ENCODE data around the gene KRT9. TPM values are rescaled to one million over a fixed set of nuclear protein-coding genes. Genes with fewer than 3 reads are reported as not detected.
"Not testable (repeated sequence)": the region's sequence is repeated elsewhere in the genome, so short reads cannot be mapped to it uniquely, and the experiment has no call there.

KRT9 gene, protein sequence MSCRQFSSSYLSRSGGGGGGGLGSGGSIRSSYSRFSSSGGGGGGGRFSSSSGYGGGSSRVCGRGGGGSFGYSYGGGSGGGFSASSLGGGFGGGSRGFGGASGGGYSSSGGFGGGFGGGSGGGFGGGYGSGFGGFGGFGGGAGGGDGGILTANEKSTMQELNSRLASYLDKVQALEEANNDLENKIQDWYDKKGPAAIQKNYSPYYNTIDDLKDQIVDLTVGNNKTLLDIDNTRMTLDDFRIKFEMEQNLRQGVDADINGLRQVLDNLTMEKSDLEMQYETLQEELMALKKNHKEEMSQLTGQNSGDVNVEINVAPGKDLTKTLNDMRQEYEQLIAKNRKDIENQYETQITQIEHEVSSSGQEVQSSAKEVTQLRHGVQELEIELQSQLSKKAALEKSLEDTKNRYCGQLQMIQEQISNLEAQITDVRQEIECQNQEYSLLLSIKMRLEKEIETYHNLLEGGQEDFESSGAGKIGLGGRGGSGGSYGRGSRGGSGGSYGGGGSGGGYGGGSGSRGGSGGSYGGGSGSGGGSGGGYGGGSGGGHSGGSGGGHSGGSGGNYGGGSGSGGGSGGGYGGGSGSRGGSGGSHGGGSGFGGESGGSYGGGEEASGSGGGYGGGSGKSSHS
- under 1 TPM in 2 of 9 donors, not detected in 7; 0.14 to 0.32 TPM for total RNA-seq
- 1 to 10 TPM in 1 of 3 donors, under 1 TPM in 1, not detected in 1; 0.61 to 2.1 TPM for polyA plus RNA-seq
- long read RNA-seq, donor 1, result 0 reads
- long read RNA-seq, donor 2, result 0 reads
- long read RNA-seq, donor 3, result 0 reads
- long read RNA-seq, donor 4, result 0 reads
- long read RNA-seq, donor 5, result 0 reads
- long read RNA-seq, donor 6, result 0 reads
- long read RNA-seq, donor 7, result 0 reads
- long read RNA-seq, donor 8, result 0 reads
- long read RNA-seq, donor 9, result 0 reads
- long read RNA-seq, donor 10, result 0 reads

DNA sequence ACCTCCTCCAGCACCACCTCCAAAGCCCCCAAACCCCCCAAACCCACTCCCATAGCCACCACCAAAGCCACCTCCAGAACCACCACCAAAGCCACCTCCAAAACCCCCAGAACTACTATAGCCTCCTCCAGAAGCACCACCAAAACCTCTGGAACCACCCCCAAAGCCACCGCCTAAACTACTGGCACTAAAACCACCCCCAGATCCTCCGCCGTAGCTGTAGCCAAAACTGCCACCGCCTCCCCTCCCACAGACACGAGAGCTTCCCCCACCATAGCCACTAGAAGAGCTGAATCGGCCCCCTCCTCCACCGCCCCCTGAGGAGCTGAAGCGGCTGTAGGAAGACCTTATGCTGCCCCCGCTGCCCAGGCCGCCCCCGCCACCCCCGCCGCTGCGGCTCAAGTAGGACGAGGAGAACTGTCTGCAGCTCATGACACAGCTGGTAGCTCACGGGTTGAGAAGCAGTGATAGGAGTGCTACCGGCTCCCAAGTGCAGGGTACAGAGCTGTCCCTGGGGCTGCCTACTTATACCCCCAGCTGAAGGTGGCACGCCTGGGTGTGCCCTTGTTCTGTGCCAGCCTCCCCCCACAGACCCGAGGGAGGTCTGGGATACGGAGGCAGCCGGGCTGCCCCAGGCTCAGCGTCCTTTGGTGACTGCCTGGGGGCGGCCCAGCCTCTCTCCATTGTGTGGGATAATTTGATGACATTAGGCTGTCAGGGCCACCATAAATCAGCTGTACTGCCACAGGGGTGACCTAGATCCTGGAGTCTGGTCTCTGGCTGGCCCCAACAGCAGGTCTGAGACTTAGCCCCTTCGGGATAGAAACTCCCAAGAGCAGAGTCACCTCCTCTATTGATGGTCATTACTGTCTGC lies at the start of gene KRT9:
KRT9 (minus strand) TSS at position 499 of the 874 bp plus-strand sequence; CDS start at position 432, 67 bp downstream.
- 56 to 62% (median 59%) methylated on average over 6 to 24 of the region's 24 CpGs for WGBS, 4 donors
- no peak within 1 kb of the TSS for H3K4me3 ChIP-seq
- no peak for DNase-seq
- intact Hi-C loops (cut with DNase I), result no loop called here
- no peaks in the 10 kb centered on the region for H3K9me3 ChIP-seq (replicated peaks in 1 of 3)
- no peaks in the 10 kb centered on the region for H3K4me1 ChIP-seq (replicated peaks in 1 of 2)
- TF ChIP-seq CTCF (IDR thresholded peaks at IDR 0.05), result no peak
- TF ChIP-seq POLR2A (IDR thresholded peaks at IDR 0.05), result no peak
- no peaks in the 10 kb centered on the region for H3K36me3 ChIP-seq (replicated peaks in 1 of 2)
- no peak within 1 kb of the TSS for H3K27ac ChIP-seq
- no peaks in the 10 kb centered on the region for H3K27me3 ChIP-seq

GRCh38 chr17:41621435-41621817 lies 49.6 kb upstream of the KRT9 start:
- H3K4me1 ChIP-seq (replicated peaks in 1 of 2); H3K9me3 ChIP-seq (replicated peaks in 1 of 3); H3K36me3 ChIP-seq (replicated peaks in 1 of 2); DNase-seq; H3K27ac ChIP-seq; intact Hi-C loops (cut with DNase I); H3K27me3 ChIP-seq; H3K4me3 ChIP-seq: not testable (repeated sequence)
- 85 to 91% (median 90%) methylated on average over 11 of the region's 11 CpGs for WGBS, 4 donors

- H3K9me3 ChIP-seq (replicated peaks in 1 of 3), result no peaks in the 10 kb centered on the region
- no peak overlapping the region for H3K4me3 ChIP-seq
- H3K36me3 ChIP-seq (replicated peaks in 1 of 2), result no peaks in the 10 kb centered on the region
- no peaks in the 10 kb centered on the region for H3K27me3 ChIP-seq
- 74 to 84% (median 81%) methylated on average over 13 to 21 of the region's 21 CpGs for WGBS, 4 donors
- intact Hi-C loops (cut with DNase I), result no loop called here
- no peaks in the 10 kb centered on the region for H3K4me1 ChIP-seq (replicated peaks in 1 of 2)
- no peak for TF ChIP-seq CTCF (IDR thresholded peaks at IDR 0.05)
- TF ChIP-seq POLR2A (IDR thresholded peaks at IDR 0.05), result no peak
- H3K27ac ChIP-seq, result no peak overlapping the region
- DNase-seq, result no peak
Observed at GRCh38 chr17:41620583-41621434, 49.0 kb upstream of the KRT9 start.

DNA sequence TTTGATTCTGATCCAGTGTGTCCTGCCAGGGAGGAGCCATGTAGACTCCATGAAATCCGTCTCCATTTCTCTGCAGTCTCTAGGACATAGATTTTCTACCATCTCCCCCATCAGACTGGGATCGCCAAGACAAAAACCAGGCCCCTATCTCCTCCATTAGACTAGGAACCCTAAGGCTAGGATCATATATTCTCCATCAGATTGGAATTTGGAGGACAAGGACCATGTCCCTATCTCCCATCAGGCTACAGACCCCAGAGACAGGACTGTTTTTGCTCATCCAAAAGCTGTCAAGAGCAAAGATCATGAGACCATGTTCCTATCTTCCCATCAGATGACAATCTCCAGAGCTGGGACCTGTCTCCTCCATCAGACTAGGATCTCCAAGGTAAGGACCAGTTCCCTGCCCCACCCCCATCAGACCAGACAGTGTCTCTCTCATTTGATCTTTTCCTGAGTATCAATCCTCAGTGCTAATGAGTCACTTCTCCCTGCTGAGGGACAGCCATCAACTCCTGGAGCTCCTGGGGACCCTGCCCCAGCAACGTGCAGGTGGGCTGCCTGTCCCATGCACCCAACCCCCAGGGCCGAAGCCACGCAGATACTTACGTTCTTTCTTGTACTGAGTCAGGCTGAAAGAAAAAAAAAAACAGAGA lies 48.2 kb upstream of the KRT9 start:
- H3K36me3 ChIP-seq (replicated peaks in 1 of 2); H3K4me3 ChIP-seq; H3K27me3 ChIP-seq; H3K9me3 ChIP-seq (replicated peaks in 1 of 3); H3K27ac ChIP-seq; intact Hi-C loops (cut with DNase I); H3K4me1 ChIP-seq (replicated peaks in 1 of 2); DNase-seq: not testable (repeated sequence)
- 72 to 82% (median 79%) methylated on average over 6 of the region's 6 CpGs for WGBS, 4 donors

All from adrenal gland (tissue), 19 donors.